NB4 (cell line): ENCODE measurements around the gene INHBC.

Experiments used
- DNase-seq: peaks from one replicate; pipeline ENCODE4 v3.0.0; 2010; ENCODE audit warnings: low read depth
- H3K4me3 ChIP-seq: one replicate; pipeline ENCODE4 v1.5.1; 2011; ENCODE audit warnings: mild to moderate bottlenecking, low read depth, low read length, moderate library complexity
- CTCF ChIP-seq: IDR thresholded peaks from one replicate; pipeline ENCODE4 v1.5.1; 2012; ENCODE audit warnings: low read depth, low read length
- MAX ChIP-seq: IDR thresholded peaks from 2 replicates; pipeline ENCODE4 v1.6.1; 2011; ENCODE audit warnings: low read depth, low read length
- MYC ChIP-seq: IDR thresholded peaks from 2 replicates; pipeline ENCODE4 v1.6.1; 2011; ENCODE audit warnings: low read depth, low read length
- POLR2A ChIP-seq: IDR thresholded peaks from 2 replicates; pipeline ENCODE4 v1.6.1; 2011; ENCODE audit warnings: mild to moderate bottlenecking; ENCODE audit not compliant: insufficient read length; ENCODE audit errors: extremely low read depth

Gene INHBC

GRCh38 chr12:57475271-57476161, 40.9 kb downstream of the INHBC start:
- no peak overlapping the region for H3K4me3 ChIP-seq
- no peak for TF ChIP-seq POLR2A
- TF ChIP-seq MAX, result no peak
- no peak for TF ChIP-seq CTCF
- TF ChIP-seq MYC, result no peak
- no peak for DNase-seq

DNA sequence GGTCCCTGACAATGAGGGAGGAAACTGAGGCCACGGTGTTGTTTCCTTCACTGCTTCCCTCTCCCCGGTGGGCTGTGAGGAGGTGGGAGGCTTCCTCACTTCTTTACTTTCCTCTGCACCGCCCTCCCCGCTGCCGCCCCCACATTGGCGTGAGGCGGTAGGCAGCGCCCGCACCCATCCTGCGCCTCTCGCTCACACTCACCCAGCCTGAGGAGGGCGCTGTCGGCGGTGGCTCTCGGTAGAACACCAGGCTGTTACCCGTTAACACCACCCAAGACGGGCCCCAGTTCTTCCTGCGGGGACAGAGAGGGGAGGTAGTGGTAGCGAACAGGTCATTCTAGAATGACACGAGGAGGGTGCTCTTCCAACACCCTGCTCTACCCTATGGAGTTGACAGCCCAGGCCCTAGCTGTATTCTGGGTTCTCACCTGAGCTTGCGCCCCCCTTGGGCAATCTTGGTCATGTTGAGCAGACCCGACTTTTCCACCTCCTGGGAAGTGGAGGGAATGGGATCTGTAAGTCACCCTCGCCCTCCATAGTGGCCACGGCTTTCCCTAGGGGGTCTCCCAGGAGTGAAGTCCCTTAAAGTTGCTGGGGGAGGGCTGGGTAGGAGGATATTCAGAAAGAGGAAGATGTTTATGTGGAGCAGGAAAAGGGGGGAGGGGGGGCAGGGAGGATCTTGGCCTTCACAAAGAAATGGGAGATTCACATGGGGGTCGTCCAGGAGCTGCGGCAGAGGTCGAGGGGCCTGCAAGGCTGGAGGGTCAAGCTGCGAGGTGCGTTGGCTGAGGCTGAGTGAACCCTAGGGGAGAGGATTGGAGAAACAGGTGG, 41.8 kb downstream of the INHBC start:
- DNase-seq, result peak; percentile 62
- H3K4me3 ChIP-seq, result peak overlapping the region; percentile 51
- peak; percentile 24 for TF ChIP-seq CTCF
- TF ChIP-seq MYC, result no peak

- H3K4me3 ChIP-seq, result peak overlapping the region; percentile 51
- DNase-seq, result no peak
- TF ChIP-seq CTCF, result no peak
- no peak for TF ChIP-seq POLR2A
- no peak for TF ChIP-seq MAX
- TF ChIP-seq MYC, result no peak
These were observed 42.6 kb downstream of the INHBC start for GRCh38 chr12:57476993-57477709.

DNA sequence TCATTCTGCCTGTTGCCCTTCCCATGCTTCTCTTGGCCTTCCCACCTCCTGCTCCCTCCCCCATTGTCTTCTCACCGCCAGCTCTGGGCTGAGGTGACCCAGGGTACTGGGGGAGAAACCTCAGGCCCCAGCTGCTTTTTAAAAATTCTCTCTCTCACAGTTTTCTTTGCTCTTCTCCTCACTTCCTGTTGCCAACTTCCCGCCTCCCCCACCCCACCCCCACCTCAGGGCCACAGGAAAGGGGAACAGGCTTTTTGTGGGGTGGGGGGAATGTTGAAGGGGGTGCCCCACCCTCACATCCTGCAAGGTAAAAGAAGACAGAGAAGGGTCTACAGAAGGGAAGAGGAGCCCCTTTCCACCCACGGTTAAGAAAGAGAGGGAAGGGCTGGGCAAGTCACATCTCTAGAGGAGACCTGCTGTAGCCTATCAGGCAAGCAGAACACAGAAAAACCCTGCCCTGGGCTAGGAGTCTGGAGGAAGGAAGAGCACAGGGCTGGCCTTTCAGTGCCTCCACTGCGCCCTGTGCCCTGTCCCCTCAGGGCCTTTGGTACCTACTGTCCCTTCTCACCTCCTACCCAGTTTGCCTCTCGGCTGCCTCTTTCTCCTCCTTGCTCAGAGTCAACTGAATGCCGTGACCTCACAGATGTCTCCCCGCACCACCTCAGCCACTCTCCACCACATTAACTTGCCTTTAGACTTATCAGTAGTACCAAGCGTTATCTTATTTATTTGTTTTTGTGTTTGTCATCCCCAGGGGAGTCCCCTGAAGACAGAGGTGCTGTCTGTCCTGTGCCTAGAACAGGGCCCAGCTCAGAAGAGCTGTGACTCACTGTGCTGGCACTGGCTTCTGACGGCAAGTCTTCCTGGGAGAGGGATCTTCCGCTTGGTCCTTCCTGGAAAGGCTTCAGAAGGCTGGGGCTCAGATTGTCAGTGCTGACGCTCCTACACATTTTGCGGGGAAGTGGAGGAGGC, 43.4 kb downstream of the INHBC start:
- peak overlapping the region; percentile 51 for H3K4me3 ChIP-seq
- DNase-seq, result peak; percentile 82
- TF ChIP-seq MAX, result peak; percentile 6; the same call in 1 of the 2 replicates
- TF ChIP-seq MYC, result no peak; the same call in 1 of the 2 replicates
- no peak for TF ChIP-seq POLR2A
- no peak for TF ChIP-seq CTCF

- no peak for TF ChIP-seq MYC
- no peak for TF ChIP-seq MAX
- TF ChIP-seq CTCF, result no peak
- no peak for TF ChIP-seq POLR2A
- H3K4me3 ChIP-seq, result no peak overlapping the region
- DNase-seq, result no peak
These were observed 44.4 kb downstream of the INHBC start for GRCh38 chr12:57479043-57479375.
